GM23248 (cell line): Measurements from ENCODE around the gene NOVA2.

Source experiments
- EZH2 ChIP-seq: fragments of 200-600 bp; sonication (generic); IDR thresholded peaks from 2 replicates; pipeline ENCODE4 v1.6.1; 2018; ENCODE audit warnings: antibody characterized with exemption, mild to moderate bottlenecking; ENCODE audit not compliant: insufficient read depth, poor library complexity, severe bottlenecking
- EZH2phosphoT487 ChIP-seq: fragments of 200-600 bp; sonication (generic); IDR thresholded peaks from 2 replicates; pipeline ENCODE4 v1.6.1; 2018; ENCODE audit warnings: antibody characterized with exemption, moderate library complexity, mild to moderate bottlenecking, low read depth; ENCODE audit not compliant: insufficient read depth

DNA sequence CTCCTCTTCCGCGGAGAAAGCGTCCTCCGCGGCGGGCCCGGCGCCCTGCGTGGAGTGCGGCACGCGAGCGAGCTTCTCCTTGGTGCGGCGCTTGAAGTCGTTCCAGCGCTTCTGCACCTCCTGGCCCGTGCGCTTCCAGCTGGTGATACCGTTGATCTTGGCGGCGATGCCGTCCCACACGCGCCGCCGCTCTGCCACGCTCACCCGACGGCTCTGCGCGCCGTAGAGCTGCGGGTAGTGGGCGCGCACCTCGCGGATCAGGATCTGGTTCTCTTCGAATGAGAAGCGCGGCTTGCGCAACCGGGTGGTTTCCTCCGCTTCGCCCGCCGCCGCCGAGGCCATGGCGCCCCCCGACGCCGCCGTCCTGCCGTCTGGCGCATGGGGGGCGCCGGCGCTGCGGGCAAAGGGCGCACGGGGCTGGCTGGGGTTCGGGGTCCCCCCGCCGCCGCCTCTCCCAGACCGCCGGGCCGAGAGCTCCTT is 72.2 kb downstream of the NOVA2 start:
- TF ChIP-seq EZH2 (no peak), EZH2phosphoT487 (no peak)
